ENCODE results near the gene TAF3.

TAF3 gene

DNA sequence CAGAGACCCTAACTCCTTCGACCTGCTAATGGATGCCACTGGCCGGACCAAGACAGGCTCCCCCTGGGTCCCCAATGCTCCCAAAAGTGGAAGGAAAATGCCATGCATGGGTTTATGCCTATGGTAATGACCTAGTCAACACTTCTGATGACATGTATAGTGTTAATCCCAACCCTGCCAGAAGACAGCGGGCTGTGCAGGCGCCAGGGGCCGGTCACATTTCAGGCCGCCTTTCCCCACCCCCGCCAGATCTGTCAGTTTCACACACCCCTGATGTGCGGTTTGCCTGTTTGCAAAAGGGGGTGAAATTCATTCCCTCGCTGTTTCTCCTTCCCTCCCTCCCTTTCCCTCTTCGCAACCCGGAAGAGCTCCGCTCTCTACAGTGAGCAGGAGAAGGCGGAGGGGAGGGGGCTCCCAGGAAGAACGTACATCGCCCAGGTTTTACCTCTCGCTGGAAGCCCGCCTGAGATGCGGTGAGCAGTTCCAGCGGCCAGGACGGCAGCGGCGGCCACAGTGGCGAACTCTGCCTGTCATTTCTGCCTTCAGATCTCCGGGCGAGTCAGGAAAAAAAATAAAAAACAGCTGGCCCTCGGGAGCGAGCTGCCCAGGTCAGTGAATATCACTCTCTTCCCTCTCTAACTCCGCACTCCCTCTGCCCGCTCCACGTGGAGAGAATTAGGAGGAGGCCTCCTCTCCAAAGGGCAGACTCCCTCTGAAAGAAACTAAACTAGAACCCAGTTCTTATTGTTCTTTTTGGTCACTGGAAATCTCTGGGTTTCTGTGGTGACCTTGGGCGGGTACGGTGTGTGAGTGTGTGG lies 226.8 kb downstream of the TAF3 start:
- H3K4me2 ChIP-seq (ENCODE audit: low read depth, low read length, poor library complexity, severe bottlenecking) = no peak overlapping the region
- no peaks in the 10 kb centered on the region for H3K36me3 ChIP-seq (ENCODE audit: low read length)
- no peak overlapping the region for H3K9ac ChIP-seq (ENCODE audit: low read length)
- H4K20me1 ChIP-seq (ENCODE audit: low read depth, low read length) = no peaks in the 10 kb centered on the region
- no peaks in the 10 kb centered on the region for H3K9me3 ChIP-seq (ENCODE audit: insufficient read depth, low read length)
- H3K27me3 ChIP-seq (ENCODE audit: low read length) = no peaks in the 10 kb centered on the region
- no peak overlapping the region for H3K27ac ChIP-seq (ENCODE audit: low read depth, low read length)
- no peaks in the 10 kb centered on the region for H3K79me2 ChIP-seq (ENCODE audit: insufficient read depth, low read length)
- H3F3A ChIP-seq (ENCODE audit: insufficient read depth) = no peaks in the 10 kb centered on the region
- no peak overlapping the region for H2AFZ ChIP-seq (ENCODE audit: low read depth, low read length, severe bottlenecking)
- no peak for TF ChIP-seq EZH2phosphoT487 (conservative IDR thresholded peaks at IDR 0.05; ENCODE audit: low read length)
- TF ChIP-seq, protein P1, sequence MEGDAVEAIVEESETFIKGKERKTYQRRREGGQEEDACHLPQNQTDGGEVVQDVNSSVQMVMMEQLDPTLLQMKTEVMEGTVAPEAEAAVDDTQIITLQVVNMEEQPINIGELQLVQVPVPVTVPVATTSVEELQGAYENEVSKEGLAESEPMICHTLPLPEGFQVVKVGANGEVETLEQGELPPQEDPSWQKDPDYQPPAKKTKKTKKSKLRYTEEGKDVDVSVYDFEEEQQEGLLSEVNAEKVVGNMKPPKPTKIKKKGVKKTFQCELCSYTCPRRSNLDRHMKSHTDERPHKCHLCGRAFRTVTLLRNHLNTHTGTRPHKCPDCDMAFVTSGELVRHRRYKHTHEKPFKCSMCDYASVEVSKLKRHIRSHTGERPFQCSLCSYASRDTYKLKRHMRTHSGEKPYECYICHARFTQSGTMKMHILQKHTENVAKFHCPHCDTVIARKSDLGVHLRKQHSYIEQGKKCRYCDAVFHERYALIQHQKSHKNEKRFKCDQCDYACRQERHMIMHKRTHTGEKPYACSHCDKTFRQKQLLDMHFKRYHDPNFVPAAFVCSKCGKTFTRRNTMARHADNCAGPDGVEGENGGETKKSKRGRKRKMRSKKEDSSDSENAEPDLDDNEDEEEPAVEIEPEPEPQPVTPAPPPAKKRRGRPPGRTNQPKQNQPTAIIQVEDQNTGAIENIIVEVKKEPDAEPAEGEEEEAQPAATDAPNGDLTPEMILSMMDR (IDR thresholded peaks at IDR 0.05; ENCODE audit: insufficient read depth, low read length, poor library complexity, severe bottlenecking) = no peak
- H3K4me3 ChIP-seq (ENCODE audit: insufficient read depth, low read length, poor library complexity, severe bottlenecking) = no peak overlapping the region
- H3K9me2 ChIP-seq (replicated peaks; ENCODE audit: insufficient read depth, low read length) = no peaks in the 10 kb centered on the region

DNA sequence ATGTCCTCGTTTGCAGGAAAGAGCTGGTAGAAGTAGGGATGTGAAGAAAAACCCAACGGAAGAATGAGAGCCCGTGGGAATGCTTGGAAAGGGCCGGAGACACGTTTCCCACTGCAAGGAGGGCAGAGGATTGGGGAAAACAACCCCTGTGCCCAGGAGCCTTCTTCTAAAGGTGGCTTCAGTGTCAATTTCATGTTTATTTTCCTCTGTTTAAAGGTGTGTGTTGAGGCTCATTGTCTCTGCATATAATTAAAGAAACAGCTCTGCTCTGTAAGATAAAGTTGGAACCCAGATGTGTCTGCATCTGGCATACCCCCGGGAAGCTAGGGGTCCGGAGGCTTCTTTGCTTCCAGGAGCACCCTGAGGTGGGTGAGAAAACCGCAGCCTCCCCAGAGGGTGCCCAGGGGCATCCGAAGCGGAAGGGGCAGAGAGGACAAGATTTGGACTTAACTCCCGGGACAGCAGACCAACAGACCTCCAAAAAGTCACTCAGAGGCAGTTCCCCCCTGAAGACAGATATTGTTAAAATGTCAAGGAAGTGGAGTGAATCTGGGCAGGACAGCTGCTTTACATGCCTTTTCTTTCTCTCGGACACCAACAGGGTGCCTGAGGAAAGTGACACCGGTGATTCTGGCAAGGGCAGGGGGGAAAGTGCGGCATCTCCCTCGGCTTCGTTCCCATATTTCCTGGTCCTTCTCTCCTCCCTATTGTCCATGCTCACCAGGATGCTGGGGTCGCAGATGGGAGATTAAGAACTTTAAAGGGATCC lies 227.6 kb downstream of the TAF3 start:
- Histone ChIP-seq H3F3A (ENCODE audit: insufficient read depth) (no peaks in the 10 kb centered on the region), H4K20me1 (ENCODE audit: low read depth, low read length) (no peaks in the 10 kb centered on the region), H3K27ac (ENCODE audit: low read depth, low read length) (no peak overlapping the region), H2AFZ (ENCODE audit: low read depth, low read length, severe bottlenecking) (no peak overlapping the region), H3K9me3 (ENCODE audit: insufficient read depth, low read length) (no peaks in the 10 kb centered on the region), H3K9me2 (replicated peaks; ENCODE audit: insufficient read depth, low read length) (no peaks in the 10 kb centered on the region), H3K4me2 (ENCODE audit: low read depth, low read length, poor library complexity, severe bottlenecking) (no peak overlapping the region), H3K27me3 (ENCODE audit: low read length) (no peaks in the 10 kb centered on the region), H3K4me3 (ENCODE audit: insufficient read depth, low read length, poor library complexity, severe bottlenecking) (no peak overlapping the region), H3K79me2 (ENCODE audit: insufficient read depth, low read length) (no peaks in the 10 kb centered on the region), H3K9ac (ENCODE audit: low read length) (no peak overlapping the region), H3K36me3 (ENCODE audit: low read length) (no peaks in the 10 kb centered on the region)
- TF ChIP-seq, protein P1 (IDR thresholded peaks at IDR 0.05; ENCODE audit: insufficient read depth, low read length, poor library complexity, severe bottlenecking) = no peak
- no peak for TF ChIP-seq EZH2phosphoT487 (conservative IDR thresholded peaks at IDR 0.05; ENCODE audit: low read length)

- no peaks in the 10 kb centered on the region for H3F3A ChIP-seq (ENCODE audit: insufficient read depth)
- H3K4me3 ChIP-seq (ENCODE audit: insufficient read depth, low read length, poor library complexity, severe bottlenecking) = no peak overlapping the region
- H3K9me3 ChIP-seq (ENCODE audit: insufficient read depth, low read length) = no peaks in the 10 kb centered on the region
- no peak overlapping the region for H3K9ac ChIP-seq (ENCODE audit: low read length)
- no peaks in the 10 kb centered on the region for H3K36me3 ChIP-seq (ENCODE audit: low read length)
- H3K27ac ChIP-seq (ENCODE audit: low read depth, low read length) = no peak overlapping the region
- H3K4me2 ChIP-seq (ENCODE audit: low read depth, low read length, poor library complexity, severe bottlenecking) = no peak overlapping the region
- TF ChIP-seq EZH2phosphoT487 (conservative IDR thresholded peaks at IDR 0.05; ENCODE audit: low read length) = no peak
- TF ChIP-seq, protein P1 (IDR thresholded peaks at IDR 0.05; ENCODE audit: insufficient read depth, low read length, poor library complexity, severe bottlenecking) = no peak
- no peak overlapping the region for H2AFZ ChIP-seq (ENCODE audit: low read depth, low read length, severe bottlenecking)
- no peaks in the 10 kb centered on the region for H3K27me3 ChIP-seq (ENCODE audit: low read length)
- no peaks in the 10 kb centered on the region for H3K9me2 ChIP-seq (replicated peaks; ENCODE audit: insufficient read depth, low read length)
- no peaks in the 10 kb centered on the region for H4K20me1 ChIP-seq (ENCODE audit: low read depth, low read length)
- H3K79me2 ChIP-seq (ENCODE audit: insufficient read depth, low read length) = no peaks in the 10 kb centered on the region
These were observed 229.4 kb downstream of the TAF3 start for GRCh38 chr10:8047452-8048280.

Measured in SU-DHL-6 (cell line).